HG03039 (cell line): Measurements from ENCODE around the gene KCNAB2.
"Not testable (repeated sequence)": the region's sequence is repeated elsewhere in the genome, so short reads cannot be mapped to it uniquely, and the experiment has no call there.

Experiments used
- ATAC-seq: cut with Tn5 transposase; IDR thresholded peaks from one replicate; pipeline ENCODE4 v1.9.1; 2021; ENCODE audit warnings: mild to moderate bottlenecking, moderate library complexity; ENCODE audit not compliant: unreplicated experiment

Gene KCNAB2

GRCh38 chr1:6052543-6053205, 7.0 kb downstream of the KCNAB2 start:
- ATAC-seq: no peak

GRCh38 chr1:6053206-6053546, 7.5 kb downstream of the KCNAB2 start:
- no peak for ATAC-seq

- ATAC-seq: no peak
Measured at GRCh38 chr1:6054596-6054995, 8.9 kb downstream of the KCNAB2 start.

- ATAC-seq: no peak
Measured at GRCh38 chr1:6056572-6056948, 10.9 kb downstream of the KCNAB2 start.

GRCh38 chr1:6057170-6057845, 11.6 kb downstream of the KCNAB2 start:
- ATAC-seq: no peak

GRCh38 chr1:6059866-6060265, 14.2 kb downstream of the KCNAB2 start:
- ATAC-seq: no peak

GRCh38 chr1:6062670-6063069, 17.0 kb downstream of the KCNAB2 start:
- ATAC-seq: no peak

- ATAC-seq: not testable (repeated sequence)
Measured at GRCh38 chr1:6063532-6064053, 17.9 kb downstream of the KCNAB2 start.

- ATAC-seq: no peak
Measured at GRCh38 chr1:6065093-6065858, 19.6 kb downstream of the KCNAB2 start.

- ATAC-seq: no peak
Measured at GRCh38 chr1:6066680-6067079, 21.0 kb downstream of the KCNAB2 start.

GRCh38 chr1:6068073-6068472, 22.4 kb downstream of the KCNAB2 start:
- no peak for ATAC-seq

- no peak for ATAC-seq
Measured at GRCh38 chr1:6068932-6069331, 23.2 kb downstream of the KCNAB2 start.

- no peak for ATAC-seq
Measured at GRCh38 chr1:6069573-6069972, 23.9 kb downstream of the KCNAB2 start.

GRCh38 chr1:6070450-6070974, 24.8 kb downstream of the KCNAB2 start:
- ATAC-seq: no peak

GRCh38 chr1:6071219-6071618, 25.5 kb downstream of the KCNAB2 start:
- ATAC-seq: no peak

- no peak for ATAC-seq
Measured at GRCh38 chr1:6072774-6073479, 27.2 kb downstream of the KCNAB2 start.

GRCh38 chr1:6073480-6074053, 27.9 kb downstream of the KCNAB2 start:
- ATAC-seq: no peak

- ATAC-seq: no peak
Measured at GRCh38 chr1:6074192-6074901, 28.7 kb downstream of the KCNAB2 start.

- no peak for ATAC-seq
Measured at GRCh38 chr1:6075748-6076147, 30.1 kb downstream of the KCNAB2 start.

GRCh38 chr1:6077061-6077460, 31.4 kb downstream of the KCNAB2 start:
- ATAC-seq: not testable (repeated sequence)
